Natural killer cell (primary cell): ENCODE results near the gene OSBPL6. TPM values are rescaled to one million over a fixed set of nuclear protein-coding genes. Genes with fewer than 3 reads are reported as not detected.
"Not testable (repeated sequence)": the region's sequence is repeated elsewhere in the genome, so short reads cannot be mapped to it uniquely, and the experiment has no call there.

Experiments
- ATAC-seq, 3 donors: fragments of 150-1000 bp in 2 of 3; fragments of 200-7000 bp in 1 of 3; cut with Tn5 transposase; 1 replicate in 1 of 3; 2 replicates in 2 of 3; pipeline ENCODE4 v1.10.0; 2021; ENCODE audit warnings: mild to moderate bottlenecking in 2 of 3, moderate library complexity in 2 of 3
- DNase-seq, 2 donors: peaks; one replicate each; pipeline versions ENCODE4 v3.0.0 to v3.0.0-alpha.2; 2013 to 2021; ENCODE audit warnings: mixed read lengths in 1 of 2
- H3K27ac ChIP-seq: one replicate; pipeline ENCODE4 v1.5.1; 2013; ENCODE audit warnings: mild to moderate bottlenecking, low read length
- H3K27me3 ChIP-seq: one replicate; pipeline ENCODE4 v1.6.1; 2013; ENCODE audit warnings: low read length; ENCODE audit not compliant: control insufficient read depth, insufficient read depth
- H3K36me3 ChIP-seq: one replicate; pipeline ENCODE4 v1.6.1; 2013; ENCODE audit warnings: low read length; ENCODE audit not compliant: control insufficient read depth, insufficient read depth
- H3K4me1 ChIP-seq: one replicate; pipeline ENCODE4 v1.6.1; 2013; ENCODE audit warnings: low read length; ENCODE audit not compliant: control insufficient read depth, insufficient read depth
- H3K4me3 ChIP-seq: one replicate; pipeline ENCODE4 v1.5.1; 2013; ENCODE audit warnings: low read length
- H3K9me3 ChIP-seq: one replicate; pipeline ENCODE4 v1.6.1; 2013; ENCODE audit warnings: low read length; ENCODE audit not compliant: control insufficient read depth, insufficient read depth
- H3K27ac Mint-ChIP-seq, 2 donors: one replicate each; pipeline ENCODE4 v1.8.0; 2022; ENCODE audit warnings: mild to moderate bottlenecking in 2 of 2, mixed read lengths in 2 of 2, moderate library complexity in 1 of 2
- H3K27me3 Mint-ChIP-seq, 2 donors: one replicate each; pipeline ENCODE4 v1.8.0; 2022; ENCODE audit warnings: low read depth in 2 of 2, mixed read lengths in 2 of 2
- H3K36me3 Mint-ChIP-seq: one replicate; pipeline ENCODE4 v1.8.0; 2022; ENCODE audit warnings: mixed read lengths
- H3K4me1 Mint-ChIP-seq, 2 donors: one replicate each; pipeline ENCODE4 v1.8.0; 2022; ENCODE audit warnings: mixed read lengths in 2 of 2
- H3K4me3 Mint-ChIP-seq: one replicate; pipeline ENCODE4 v1.8.0; 2022; ENCODE audit warnings: mild to moderate bottlenecking, moderate library complexity, mixed read lengths
- H3K9me3 Mint-ChIP-seq, 2 donors: one replicate each; pipeline ENCODE4 v1.8.0; 2022; ENCODE audit warnings: mixed read lengths in 2 of 2
- WGBS: methylation state at CpG from one replicate; pipeline ENCODE4 v1.1.7; 2013; ENCODE audit warnings: missing lambda C conversion rate; ENCODE audit not compliant: insufficient coverage; 5-methylcytosine and 5-hydroxymethylcytosine counted together
- intact Hi-C: fragments of 100-400 bp; cut with micrococcal nuclease; formaldehyde crosslinking; loops from one replicate; pipeline ENCODE4 v1.14.2; 2022
- total RNA-seq, 4 donors: library from RNA; stranded (reverse); fragments of 120-200 nt in 1 of 4; gene quantifications; one replicate each; pipeline versions ENCODE4 v1.2.3 to v1.2.4, GENCODE V29; 2013 to 2022
- TF ChIP-seq, protein P1 (sequence below): fragments of 200-600 bp; IDR thresholded peaks from one replicate; pipeline ENCODE4 v1.8.0; 2022; ENCODE audit warnings: antibody characterized with exemption

The OSBPL6 gene
- total RNA-seq, 3 donors from 2014 or later (not counting 1 experiment from before 2014, with no cell fraction given) = not detected

DNA sequence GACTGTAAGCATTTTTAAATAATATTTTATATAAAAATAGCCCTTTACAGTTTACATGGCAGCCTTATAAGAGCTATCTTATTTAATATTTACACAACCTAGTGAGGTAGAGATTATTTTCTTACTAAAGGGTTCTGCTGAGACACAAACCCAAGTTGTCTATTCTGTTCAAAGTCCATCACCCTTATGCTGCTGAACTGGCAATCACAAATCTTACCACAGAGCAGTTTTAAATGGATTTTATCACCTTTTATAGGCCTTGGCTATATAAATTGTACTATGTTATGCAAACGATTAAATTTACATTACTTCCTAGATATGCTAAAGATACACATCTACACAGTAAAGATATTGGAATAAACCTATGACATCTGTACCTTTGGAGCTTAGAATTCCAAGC, 41.3 kb upstream of the OSBPL6 start:
- no CpG with 5 or more reads among the region's 1 CpG for WGBS
- H3K36me3 ChIP-seq = no peaks in the 10 kb centered on the region
- TF ChIP-seq, protein P1, sequence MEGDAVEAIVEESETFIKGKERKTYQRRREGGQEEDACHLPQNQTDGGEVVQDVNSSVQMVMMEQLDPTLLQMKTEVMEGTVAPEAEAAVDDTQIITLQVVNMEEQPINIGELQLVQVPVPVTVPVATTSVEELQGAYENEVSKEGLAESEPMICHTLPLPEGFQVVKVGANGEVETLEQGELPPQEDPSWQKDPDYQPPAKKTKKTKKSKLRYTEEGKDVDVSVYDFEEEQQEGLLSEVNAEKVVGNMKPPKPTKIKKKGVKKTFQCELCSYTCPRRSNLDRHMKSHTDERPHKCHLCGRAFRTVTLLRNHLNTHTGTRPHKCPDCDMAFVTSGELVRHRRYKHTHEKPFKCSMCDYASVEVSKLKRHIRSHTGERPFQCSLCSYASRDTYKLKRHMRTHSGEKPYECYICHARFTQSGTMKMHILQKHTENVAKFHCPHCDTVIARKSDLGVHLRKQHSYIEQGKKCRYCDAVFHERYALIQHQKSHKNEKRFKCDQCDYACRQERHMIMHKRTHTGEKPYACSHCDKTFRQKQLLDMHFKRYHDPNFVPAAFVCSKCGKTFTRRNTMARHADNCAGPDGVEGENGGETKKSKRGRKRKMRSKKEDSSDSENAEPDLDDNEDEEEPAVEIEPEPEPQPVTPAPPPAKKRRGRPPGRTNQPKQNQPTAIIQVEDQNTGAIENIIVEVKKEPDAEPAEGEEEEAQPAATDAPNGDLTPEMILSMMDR = no peak
- intact Hi-C loops = no loop called here
- H3K9me3 ChIP-seq = no peaks in the 10 kb centered on the region
- no peaks in the 10 kb centered on the region for H3K27me3 ChIP-seq
- no peak overlapping the region for H3K27ac ChIP-seq
- H3K4me3 ChIP-seq = no peak overlapping the region
- Mint-ChIP-seq H3K27me3 (peaks cover 6 to 9% of the 10 kb centered on the region in 2 donors), H3K36me3 (no peaks in the 10 kb centered on the region), H3K9me3 (peaks cover 0 to 3% of the 10 kb centered on the region in 2 donors), H3K27ac (no peak overlapping the region), H3K4me1 (no peaks in the 10 kb centered on the region), H3K4me3 (no peak overlapping the region)
- ATAC-seq (no peak), DNase-seq (no peak)
- H3K4me1 ChIP-seq = no peaks in the 10 kb centered on the region

DNA sequence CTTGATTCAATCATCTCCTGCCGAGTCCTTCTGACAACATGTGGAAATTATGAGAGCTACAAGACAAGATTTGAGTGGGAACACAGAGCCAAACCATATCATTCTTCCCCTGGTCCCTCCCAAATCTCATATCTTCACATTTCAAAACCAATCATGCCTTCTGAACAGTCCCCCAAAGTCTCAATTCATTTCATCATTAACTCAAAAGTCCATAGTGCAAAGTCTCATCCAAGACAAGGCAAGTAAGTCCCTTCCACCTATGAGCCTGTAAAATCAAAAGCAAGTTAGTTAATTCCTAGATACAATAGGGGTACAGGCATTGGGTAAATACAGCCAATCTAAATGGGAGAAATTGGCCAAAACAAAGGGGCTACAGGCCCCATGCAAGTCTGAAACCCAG, 40.4 kb upstream of the OSBPL6 start:
- 84% methylated on average over 1 of the region's 1 CpG for WGBS
- H3K36me3 Mint-ChIP-seq, H3K9me3 Mint-ChIP-seq, H3K4me1 ChIP-seq, H3K9me3 ChIP-seq, H3K27ac Mint-ChIP-seq, intact Hi-C loops, H3K4me3 ChIP-seq, ATAC-seq, H3K27ac ChIP-seq, H3K4me3 Mint-ChIP-seq, H3K27me3 ChIP-seq, H3K36me3 ChIP-seq, H3K4me1 Mint-ChIP-seq, DNase-seq: not testable (repeated sequence)
- H3K27me3 Mint-ChIP-seq = peaks cover 8 to 13% of the 10 kb centered on the region in 2 donors

DNA sequence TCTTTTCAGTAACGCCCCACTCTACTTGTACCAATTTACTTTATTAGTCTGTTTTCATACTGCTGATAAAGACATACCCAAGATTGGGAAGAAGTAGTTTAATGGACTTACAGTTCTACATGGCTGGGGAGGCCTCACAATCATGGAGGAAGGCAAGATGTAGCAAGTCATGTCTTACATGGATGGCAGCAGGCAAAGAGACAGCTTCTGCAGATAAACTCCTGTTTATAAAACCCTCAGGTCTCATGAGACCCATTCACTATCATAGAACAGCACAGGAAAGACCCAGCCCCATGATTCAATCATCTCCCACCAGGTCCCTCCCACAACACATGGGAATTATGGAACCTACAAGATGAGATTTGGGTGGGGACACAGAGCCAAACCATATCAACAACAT, 38.8 kb upstream of the OSBPL6 start:
- intact Hi-C loops = no loop called here
- WGBS = no CpG with 5 or more reads among the region's 1 CpG
- ATAC-seq = no peak
- no peaks in the 10 kb centered on the region for H3K27me3 ChIP-seq
- no peaks in the 10 kb centered on the region for H3K4me1 Mint-ChIP-seq
- H3K27me3 Mint-ChIP-seq = peaks cover 5 to 20% of the 10 kb centered on the region in 2 donors
- peaks cover 0 to 3% of the 10 kb centered on the region in 2 donors for H3K9me3 Mint-ChIP-seq
- TF ChIP-seq, protein P1 = no peak
- H3K4me1 ChIP-seq = no peaks in the 10 kb centered on the region
- no peak overlapping the region for H3K27ac Mint-ChIP-seq
- no peak overlapping the region for H3K4me3 Mint-ChIP-seq
- no peaks in the 10 kb centered on the region for H3K36me3 Mint-ChIP-seq
- no peaks in the 10 kb centered on the region for H3K9me3 ChIP-seq
- no peak overlapping the region for H3K4me3 ChIP-seq
- no peak for DNase-seq
- H3K36me3 ChIP-seq = no peaks in the 10 kb centered on the region
- H3K27ac ChIP-seq = no peak overlapping the region

DNA sequence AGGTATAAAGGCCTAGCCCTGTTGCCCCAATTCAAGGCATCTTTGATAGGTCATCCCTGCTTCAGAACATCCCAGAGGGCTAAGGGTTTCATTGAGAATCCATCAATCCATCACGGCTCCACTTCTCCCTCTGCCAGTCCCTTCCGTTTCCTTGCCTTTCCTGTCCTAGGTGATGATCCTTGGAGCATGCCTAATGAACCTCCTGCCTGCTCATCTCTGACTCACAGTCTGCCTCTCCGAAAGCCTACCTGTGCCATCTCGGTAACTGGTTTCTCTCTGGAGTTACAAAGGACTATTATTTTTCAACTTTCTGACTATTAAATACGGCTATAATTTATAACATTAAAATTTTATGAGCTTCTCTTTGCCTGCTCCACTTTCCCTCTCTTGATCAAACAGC, 36.7 kb upstream of the OSBPL6 start:
- WGBS = 90% methylated on average over 4 of the region's 5 CpGs
- Mint-ChIP-seq H3K36me3 (no peaks in the 10 kb centered on the region), H3K27me3 (peaks cover 5 to 27% of the 10 kb centered on the region in 2 donors), H3K27ac (no peak overlapping the region), H3K9me3 (peaks cover 0 to 3% of the 10 kb centered on the region in 2 donors), H3K4me1 (no peaks in the 10 kb centered on the region), H3K4me3 (no peak overlapping the region)
- H3K9me3 ChIP-seq = no peaks in the 10 kb centered on the region
- ATAC-seq (no peak), DNase-seq (no peak)
- intact Hi-C loops = no loop called here
- H3K27me3 ChIP-seq = no peaks in the 10 kb centered on the region
- TF ChIP-seq, protein P1 = no peak
- no peaks in the 10 kb centered on the region for H3K4me1 ChIP-seq
- H3K4me3 ChIP-seq = no peak overlapping the region
- no peaks in the 10 kb centered on the region for H3K36me3 ChIP-seq
- no peak overlapping the region for H3K27ac ChIP-seq
